Measurements from ENCODE around the gene RO60. TPM values are rescaled to one million over a fixed set of nuclear protein-coding genes. Genes with fewer than 3 reads are reported as not detected.

The RO60 gene
- total and polyA plus RNA-seq, 2 of the 13 experiments (the other 11 are each of a cell fraction or from before 2014, with no cell fraction given), result 20.3 to 53.7 TPM

DNA sequence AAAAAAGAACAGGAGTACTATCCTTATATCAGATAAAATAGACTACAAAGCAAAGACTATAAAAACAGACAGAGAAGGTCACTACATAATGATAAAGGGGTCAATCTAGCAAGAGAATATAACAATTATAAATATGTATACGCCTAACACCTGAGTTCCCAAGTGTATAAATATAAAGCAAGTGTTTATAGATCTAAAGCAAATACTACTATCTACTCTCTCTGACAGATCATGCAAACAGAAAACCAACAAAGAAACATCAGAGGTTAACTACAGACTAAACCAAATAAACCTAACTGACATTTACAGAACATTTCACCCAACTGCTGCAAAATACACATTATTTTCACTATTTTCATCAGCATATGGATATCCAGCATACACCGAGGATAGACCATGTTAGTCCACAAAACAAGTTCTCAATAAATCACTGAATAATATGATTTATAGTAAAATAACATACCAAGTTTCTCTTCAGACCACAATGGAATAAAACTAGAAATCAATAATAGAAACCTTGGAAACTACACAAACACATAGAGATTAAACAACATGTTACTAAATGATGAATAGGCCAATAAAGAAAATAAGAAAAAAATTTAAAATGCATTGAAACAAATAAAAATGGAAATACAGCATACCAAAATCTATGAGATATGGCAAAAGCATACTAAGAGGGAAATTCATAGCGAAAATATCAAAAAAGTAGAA is 22.9 kb upstream of the RO60 start (continued):
- TF ChIP-seq, protein P1, sequence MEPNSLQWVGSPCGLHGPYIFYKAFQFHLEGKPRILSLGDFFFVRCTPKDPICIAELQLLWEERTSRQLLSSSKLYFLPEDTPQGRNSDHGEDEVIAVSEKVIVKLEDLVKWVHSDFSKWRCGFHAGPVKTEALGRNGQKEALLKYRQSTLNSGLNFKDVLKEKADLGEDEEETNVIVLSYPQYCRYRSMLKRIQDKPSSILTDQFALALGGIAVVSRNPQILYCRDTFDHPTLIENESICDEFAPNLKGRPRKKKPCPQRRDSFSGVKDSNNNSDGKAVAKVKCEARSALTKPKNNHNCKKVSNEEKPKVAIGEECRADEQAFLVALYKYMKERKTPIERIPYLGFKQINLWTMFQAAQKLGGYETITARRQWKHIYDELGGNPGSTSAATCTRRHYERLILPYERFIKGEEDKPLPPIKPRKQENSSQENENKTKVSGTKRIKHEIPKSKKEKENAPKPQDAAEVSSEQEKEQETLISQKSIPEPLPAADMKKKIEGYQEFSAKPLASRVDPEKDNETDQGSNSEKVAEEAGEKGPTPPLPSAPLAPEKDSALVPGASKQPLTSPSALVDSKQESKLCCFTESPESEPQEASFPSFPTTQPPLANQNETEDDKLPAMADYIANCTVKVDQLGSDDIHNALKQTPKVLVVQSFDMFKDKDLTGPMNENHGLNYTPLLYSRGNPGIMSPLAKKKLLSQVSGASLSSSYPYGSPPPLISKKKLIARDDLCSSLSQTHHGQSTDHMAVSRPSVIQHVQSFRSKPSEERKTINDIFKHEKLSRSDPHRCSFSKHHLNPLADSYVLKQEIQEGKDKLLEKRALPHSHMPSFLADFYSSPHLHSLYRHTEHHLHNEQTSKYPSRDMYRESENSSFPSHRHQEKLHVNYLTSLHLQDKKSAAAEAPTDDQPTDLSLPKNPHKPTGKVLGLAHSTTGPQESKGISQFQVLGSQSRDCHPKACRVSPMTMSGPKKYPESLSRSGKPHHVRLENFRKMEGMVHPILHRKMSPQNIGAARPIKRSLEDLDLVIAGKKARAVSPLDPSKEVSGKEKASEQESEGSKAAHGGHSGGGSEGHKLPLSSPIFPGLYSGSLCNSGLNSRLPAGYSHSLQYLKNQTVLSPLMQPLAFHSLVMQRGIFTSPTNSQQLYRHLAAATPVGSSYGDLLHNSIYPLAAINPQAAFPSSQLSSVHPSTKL (CRISPR knock-in tag; IDR thresholded peaks at IDR 0.05), result peak; percentile 59
- TF ChIP-seq HMG20A (CRISPR knock-in tag; IDR thresholded peaks at IDR 0.05; ENCODE audit: borderline replicate concordance) (peak; percentile 43; the same call in 1 of the 2 replicates), ARID3A (IDR thresholded peaks at IDR 0.05; ENCODE audit: low read depth, low read length) (peak; percentile 68), RARA (CRISPR knock-in tag; IDR thresholded peaks at IDR 0.05) (0 out of 2 replicates have a peak, but pooled peaks have one; percentile 18), TBX3 (IDR thresholded peaks at IDR 0.05; ENCODE audit: borderline replicate concordance) (peak; percentile 81; the same call in 1 of the 2 replicates), SOX13 (IDR thresholded peaks at IDR 0.05) (no peak), SOX13 (CRISPR knock-in tag; conservative IDR thresholded peaks at IDR 0.05 in 1 of 2, IDR thresholded peaks at IDR 0.05 in 1 of 2) (peak in 1 of 2 experiments; percentile 71; a peak in 2 of 4 replicates), ISL2 (CRISPR knock-in tag; IDR thresholded peaks at IDR 0.05) (0 out of 2 replicates have a peak, but pooled peaks have one; percentile 28), NR2F2 (IDR thresholded peaks at IDR 0.05; ENCODE audit: borderline replicate concordance, low read depth) (0 out of 2 replicates have a peak, but pooled peaks have one; percentile 33), FOXA3 (CRISPR knock-in tag; IDR thresholded peaks at IDR 0.05) (peak; percentile 73), FOXA1 (IDR thresholded peaks at IDR 0.05) (0 out of 2 replicates have a peak, but pooled peaks have one; percentile 57), FOXA1 (CRISPR knock-in tag; IDR thresholded peaks at IDR 0.05) (peak; percentile 50; the same call in 1 of the 2 replicates), EP300 (IDR thresholded peaks at IDR 0.05; ENCODE audit: low read depth in 2 of 2, low read length in 2 of 2) (peak in 1 of 2 experiments; percentile 34; a peak in 1 of 4 replicates), EP300 (CRISPR knock-in tag; IDR thresholded peaks at IDR 0.05; ENCODE audit: borderline replicate concordance) (no peak), FOXP1 (IDR thresholded peaks at IDR 0.05) (no peak), FOXP1 (CRISPR knock-in tag; IDR thresholded peaks at IDR 0.05) (peak; percentile 75)

Data from HepG2 (cell line).